Thoracic aorta (tissue), 2 donors: Measurements from ENCODE around the gene RPS19BP1. TPM values are rescaled to one million over a fixed set of nuclear protein-coding genes. Genes with fewer than 3 reads are reported as not detected.

Experiments used
- ATAC-seq: fragments of 150-250 bp; one replicate; pipeline ENCODE4 v1.8.0; 2017; ENCODE audit warnings: low read depth; ENCODE audit not compliant: insufficient number of reproducible peaks, low FRiP score
- DNase-seq: peaks from one replicate; pipeline ENCODE4 v3.0.0-alpha.2; 2020; ENCODE audit warnings: low spot score
- H3K27ac ChIP-seq, 2 donors: fragments of 200-600 bp; sonication (generic); 1 replicate in 1 of 2; 2 replicates in 1 of 2; pipeline ENCODE4 v1.5.1; 2016; ENCODE audit warnings: mild to moderate bottlenecking in 2 of 2, moderate library complexity in 2 of 2
- H3K27me3 ChIP-seq: fragments of 200-600 bp; sonication (generic); replicated peaks from 2 replicates; pipeline ENCODE4 v1.6.0; 2016; ENCODE audit warnings: mild to moderate bottlenecking; ENCODE audit not compliant: insufficient read depth
- H3K36me3 ChIP-seq: fragments of 200-600 bp; sonication (generic); one replicate; pipeline ENCODE4 v1.5.1; 2016
- H3K4me1 ChIP-seq, 2 donors: fragments of 200-600 bp; sonication (generic); 1 replicate in 1 of 2; 2 replicates in 1 of 2; pipeline versions ENCODE4 v1.5.1 to v1.6.0; 2016; ENCODE audit warnings: low read depth in 2 of 2, mild to moderate bottlenecking in 1 of 2; ENCODE audit not compliant: control insufficient read depth in 1 of 2
- H3K4me3 ChIP-seq: fragments of 200-600 bp; sonication (generic); 2 replicates; pipeline ENCODE4 v1.5.1; 2016; ENCODE audit warnings: mild to moderate bottlenecking
- H3K9me3 ChIP-seq: fragments of 200-600 bp; sonication (generic); 2 replicates; pipeline ENCODE4 v1.5.1; 2016
- total RNA-seq, 2 donors: library from RNA; depleted of rRNA; stranded (reverse); fragments of >200 nt; gene quantifications; one replicate each; pipeline versions ENCODE4 v1.1.0 to v1.2.3, GENCODE V29; 2016
- TF ChIP-seq, protein P1 (sequence below): fragments of 200-600 bp; sonication (generic); IDR thresholded peaks from one replicate; pipeline ENCODE4 v1.5.1; 2019; ENCODE audit warnings: antibody characterized with exemption

RPS19BP1 gene
- total RNA-seq, 2 donors from 2014 or later = 77.7 to 89.6 TPM

DNA sequence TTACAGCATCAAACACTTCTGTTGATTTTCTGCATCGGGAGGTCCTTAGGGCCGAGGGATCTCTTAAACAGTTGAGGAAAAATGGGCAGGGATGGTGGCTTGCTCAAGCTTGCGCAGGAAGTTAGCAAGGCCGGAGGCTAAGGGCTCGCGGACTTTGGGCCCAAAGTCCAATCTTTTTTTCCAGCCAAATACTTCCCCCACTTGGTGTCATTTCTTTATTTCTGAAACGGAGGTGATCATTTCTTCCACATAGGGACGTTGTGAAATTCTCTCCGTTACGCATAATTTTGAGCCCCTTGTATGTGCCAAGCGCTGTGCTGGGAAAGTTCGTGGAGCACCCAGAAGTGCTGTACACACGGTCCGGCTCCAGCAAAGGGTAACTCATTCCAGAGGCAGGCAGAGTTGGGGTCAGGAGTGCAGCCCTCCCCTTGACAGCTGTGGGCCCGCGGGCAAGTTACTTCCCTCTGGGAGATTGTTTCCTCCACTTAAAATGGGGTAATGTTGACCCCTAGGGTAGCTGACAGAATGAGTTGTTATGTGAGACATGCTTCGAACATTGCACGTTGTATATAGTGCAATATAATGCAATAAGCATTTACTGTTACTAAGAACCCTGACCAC is 29.6 kb downstream of the RPS19BP1 start:
- TF ChIP-seq, protein P1, sequence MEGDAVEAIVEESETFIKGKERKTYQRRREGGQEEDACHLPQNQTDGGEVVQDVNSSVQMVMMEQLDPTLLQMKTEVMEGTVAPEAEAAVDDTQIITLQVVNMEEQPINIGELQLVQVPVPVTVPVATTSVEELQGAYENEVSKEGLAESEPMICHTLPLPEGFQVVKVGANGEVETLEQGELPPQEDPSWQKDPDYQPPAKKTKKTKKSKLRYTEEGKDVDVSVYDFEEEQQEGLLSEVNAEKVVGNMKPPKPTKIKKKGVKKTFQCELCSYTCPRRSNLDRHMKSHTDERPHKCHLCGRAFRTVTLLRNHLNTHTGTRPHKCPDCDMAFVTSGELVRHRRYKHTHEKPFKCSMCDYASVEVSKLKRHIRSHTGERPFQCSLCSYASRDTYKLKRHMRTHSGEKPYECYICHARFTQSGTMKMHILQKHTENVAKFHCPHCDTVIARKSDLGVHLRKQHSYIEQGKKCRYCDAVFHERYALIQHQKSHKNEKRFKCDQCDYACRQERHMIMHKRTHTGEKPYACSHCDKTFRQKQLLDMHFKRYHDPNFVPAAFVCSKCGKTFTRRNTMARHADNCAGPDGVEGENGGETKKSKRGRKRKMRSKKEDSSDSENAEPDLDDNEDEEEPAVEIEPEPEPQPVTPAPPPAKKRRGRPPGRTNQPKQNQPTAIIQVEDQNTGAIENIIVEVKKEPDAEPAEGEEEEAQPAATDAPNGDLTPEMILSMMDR = no peak
- no peaks in the 10 kb centered on the region for H3K27me3 ChIP-seq
- H3K4me3 ChIP-seq = peak overlapping the region; percentile 75
- peak overlapping the region; percentile 72 to 86 for H3K27ac ChIP-seq
- H3K9me3 ChIP-seq = no peaks in the 10 kb centered on the region
- DNase-seq (no peak), ATAC-seq (no peak)
- H3K36me3 ChIP-seq = peaks cover 34% of the 10 kb centered on the region
- peaks cover 17 to 30% of the 10 kb centered on the region in 2 donors for H3K4me1 ChIP-seq

DNA sequence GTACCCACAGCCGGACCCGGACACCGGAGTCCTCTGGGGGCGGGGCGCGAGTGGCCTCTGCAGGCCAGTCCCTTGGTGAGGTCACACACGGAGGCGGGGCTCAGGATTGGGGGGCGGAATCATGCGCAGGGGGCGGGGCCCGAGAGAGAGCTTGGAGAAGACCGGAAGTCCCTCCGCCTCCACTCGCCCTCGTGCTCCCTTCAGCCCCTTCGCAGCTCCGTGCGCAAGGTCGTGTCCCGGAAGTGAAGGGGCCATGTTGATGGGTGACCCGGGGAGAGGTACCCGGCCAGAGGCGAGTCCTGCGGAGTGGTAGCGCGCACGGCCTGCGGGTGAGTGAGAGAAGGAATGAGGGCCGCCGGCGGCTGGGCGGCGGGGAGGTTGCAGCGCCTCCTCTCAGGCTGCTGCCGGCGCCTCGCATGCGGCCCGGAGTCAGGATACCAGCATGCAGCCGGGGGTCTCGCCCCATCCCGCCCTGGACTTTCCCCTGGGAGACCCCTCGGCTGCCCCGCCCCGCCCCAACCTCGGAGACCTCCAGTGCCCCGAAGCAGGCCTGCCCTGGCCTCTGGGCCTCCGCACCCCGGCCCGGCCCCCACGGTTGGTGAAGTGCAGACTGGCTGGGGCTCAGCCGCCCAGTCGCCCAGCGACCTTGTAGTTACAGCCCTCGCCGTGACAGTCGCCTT is 30.3 kb downstream of the RPS19BP1 start, which contains the start of gene MIEF1:
TSS of gene MIEF1 (plus strand) at position 182 of the 680 bp plus-strand sequence. CDS start 9,005 bp downstream, outside the sequence.
- Histone ChIP-seq H3K27me3 (no peaks in the 10 kb centered on the region), H3K4me3 (peak within 1 kb of the TSS; percentile 75), H3K9me3 (no peaks in the 10 kb centered on the region), H3K27ac (peak within 1 kb of the TSS; percentile 72 to 86), H3K36me3 (peaks cover 28% of the 10 kb centered on the region), H3K4me1 (peaks cover 17 to 30% of the 10 kb centered on the region in 2 donors)
- peak; percentile 97 for DNase-seq
- peak; percentile 89 for ATAC-seq
- TF ChIP-seq, protein P1 = no peak

DNA sequence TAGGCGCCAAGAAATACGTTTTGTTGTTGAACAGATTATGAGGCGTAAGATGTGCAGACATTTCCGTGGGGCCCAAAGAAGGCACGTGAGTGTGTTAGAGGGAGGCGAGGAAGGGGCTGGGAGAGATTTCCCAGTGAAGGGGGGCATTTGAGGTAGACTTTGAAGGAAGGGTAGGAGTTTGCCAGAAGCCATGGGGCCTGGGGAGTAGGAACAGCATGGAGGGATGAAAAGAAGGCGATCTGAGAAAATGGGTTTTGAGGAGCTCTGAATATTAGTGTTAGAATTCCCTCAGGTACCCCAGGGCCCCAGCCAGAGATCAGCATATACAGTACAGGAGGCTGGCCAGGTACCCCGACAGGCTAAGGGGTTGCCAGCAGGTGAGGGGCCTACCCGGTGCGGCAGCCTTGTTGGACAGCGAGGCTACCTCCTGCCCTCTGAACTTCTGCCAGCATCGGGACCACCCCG is 30.9 kb downstream of the RPS19BP1 start:
- Histone ChIP-seq H3K27me3 (no peaks in the 10 kb centered on the region), H3K4me3 (peak overlapping the region; percentile 75), H3K27ac (peak overlapping the region; percentile 72 to 86), H3K9me3 (no peaks in the 10 kb centered on the region), H3K4me1 (peaks cover 17 to 32% of the 10 kb centered on the region in 2 donors), H3K36me3 (peaks cover 25% of the 10 kb centered on the region)
- ATAC-seq = peak; percentile 6
- TF ChIP-seq, protein P1 = no peak
- DNase-seq = no peak

DNA sequence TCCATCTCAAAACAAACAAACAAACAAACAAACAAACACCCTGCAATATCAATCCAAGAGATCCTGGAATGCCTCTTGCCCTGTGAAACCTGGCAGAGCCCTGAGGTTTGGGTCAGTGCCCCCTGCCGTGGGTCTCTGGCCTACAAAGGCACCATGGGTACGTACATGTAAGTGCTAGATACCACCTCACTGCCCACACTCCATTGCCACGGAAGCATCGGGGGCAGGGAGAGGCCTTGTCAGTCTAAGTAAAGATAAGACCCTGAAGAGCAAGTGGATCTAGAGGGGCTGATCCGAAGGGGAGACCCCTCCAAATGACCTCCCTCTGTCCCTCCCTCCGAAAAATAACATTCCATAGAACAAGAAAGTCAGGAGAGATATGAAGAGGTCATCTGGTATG is 32.4 kb downstream of the RPS19BP1 start:
- H3K4me1 ChIP-seq = peaks cover 17 to 33% of the 10 kb centered on the region in 2 donors
- ATAC-seq (no peak), DNase-seq (no peak)
- H3K4me3 ChIP-seq = no peak overlapping the region
- H3K36me3 ChIP-seq = peaks cover 10% of the 10 kb centered on the region
- TF ChIP-seq, protein P1 = no peak
- H3K9me3 ChIP-seq = no peaks in the 10 kb centered on the region
- no peak overlapping the region for H3K27ac ChIP-seq
- no peaks in the 10 kb centered on the region for H3K27me3 ChIP-seq

DNA sequence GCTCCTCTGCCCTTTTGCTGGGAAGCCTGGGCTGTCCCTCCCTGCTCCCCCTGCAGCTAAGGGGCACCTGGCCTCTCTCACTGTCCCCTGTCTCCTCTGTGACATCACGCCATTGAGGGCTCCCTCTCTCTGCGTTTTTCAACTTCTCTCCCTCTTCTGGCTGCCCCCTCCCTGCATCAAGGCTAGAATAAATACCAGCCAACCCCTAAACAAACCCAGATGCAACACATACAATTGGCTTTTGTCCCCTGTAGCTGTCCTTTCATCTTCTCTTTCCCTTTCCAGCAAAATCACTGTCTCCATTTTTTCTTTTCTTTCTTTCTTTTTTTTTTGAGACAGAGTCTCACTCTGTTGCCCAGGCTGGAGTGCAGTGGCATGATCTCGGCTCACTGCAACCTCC is 33.7 kb downstream of the RPS19BP1 start:
- Histone ChIP-seq H3K9me3 (no peaks in the 10 kb centered on the region), H3K36me3 (no peaks in the 10 kb centered on the region), H3K4me1 (peaks cover 17 to 29% of the 10 kb centered on the region in 2 donors), H3K27me3 (no peaks in the 10 kb centered on the region), H3K27ac (no peak overlapping the region), H3K4me3 (no peak overlapping the region)
- TF ChIP-seq, protein P1 = no peak
- no peak for DNase-seq
- ATAC-seq = no peak
